HG02973 (cell line): Measurements from ENCODE around the gene SRCIN1.
"Not testable (repeated sequence)": the region's sequence is repeated elsewhere in the genome, so short reads cannot be mapped to it uniquely, and the experiment has no call there.

Source experiments
- ATAC-seq: cut with Tn5 transposase; IDR thresholded peaks from one replicate; pipeline ENCODE4 v1.9.1; 2021; ENCODE audit warnings: moderate library complexity; ENCODE audit not compliant: unreplicated experiment

The SRCIN1 gene

GRCh38 chr17:38605841-38606645, at the start of gene SRCIN1:
SRCIN1 (minus strand) TSS chr17:38605952; CDS start chr17:38605705, 247 bp downstream.
- ATAC-seq: no peak

GRCh38 chr17:38654411-38655398, 49.0 kb upstream of the SRCIN1 start:
- no peak for ATAC-seq

- no peak for ATAC-seq
Observed at GRCh38 chr17:38653679-38654078, 47.9 kb upstream of the SRCIN1 start.

- no peak for ATAC-seq
Observed at GRCh38 chr17:38653230-38653629, 47.5 kb upstream of the SRCIN1 start.

DNA sequence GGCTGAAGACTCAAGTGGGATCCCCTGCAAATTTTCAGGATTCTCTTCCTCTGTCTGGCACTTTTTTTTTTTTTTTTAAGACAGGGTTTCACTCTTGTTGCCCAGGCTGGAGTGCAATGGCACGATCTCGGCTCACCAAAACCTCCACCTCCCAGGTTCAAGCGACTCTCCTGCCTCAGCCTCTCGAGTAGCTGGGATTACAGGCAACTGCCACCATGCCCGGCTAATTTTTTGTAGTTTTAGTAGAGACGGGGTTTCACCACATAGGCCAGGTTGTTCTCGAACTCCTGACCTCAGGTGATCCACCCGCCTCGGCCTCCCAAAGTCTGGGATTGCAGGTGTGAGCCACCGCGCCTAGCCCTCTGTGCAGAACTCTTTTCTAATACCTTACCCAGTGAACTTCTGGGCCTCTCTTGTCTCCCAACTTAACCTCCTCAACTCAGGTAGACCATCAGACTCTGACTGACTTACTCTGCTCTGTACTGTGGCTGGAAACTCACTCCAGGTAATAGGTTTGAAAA, 45.0 kb upstream of the SRCIN1 start:
- not testable (repeated sequence) for ATAC-seq

DNA sequence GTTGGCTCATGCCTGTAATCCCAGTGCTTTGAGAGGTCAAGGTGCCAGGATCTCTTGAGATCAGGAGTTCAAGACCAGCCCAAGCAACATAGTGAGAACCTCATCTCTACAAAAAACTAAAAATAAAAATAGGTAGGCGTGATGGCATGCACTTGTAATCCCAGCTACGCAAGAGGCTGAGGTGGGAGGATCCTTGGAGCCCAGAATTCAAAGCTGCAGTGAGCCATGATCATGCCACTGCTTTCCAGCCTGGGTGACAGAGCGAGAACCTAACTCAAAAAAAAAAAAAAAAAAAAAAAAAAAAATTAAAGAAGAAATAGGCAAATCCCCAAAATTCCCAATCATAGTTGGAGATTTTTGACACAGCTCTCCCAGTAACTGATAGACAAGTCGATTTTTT, 32.2 kb upstream of the SRCIN1 start:
- ATAC-seq: no peak

GRCh38 chr17:38636054-38636453, 30.3 kb upstream of the SRCIN1 start:
- no peak for ATAC-seq

- ATAC-seq: no peak
Observed at GRCh38 chr17:38632334-38632733, 26.6 kb upstream of the SRCIN1 start.

DNA sequence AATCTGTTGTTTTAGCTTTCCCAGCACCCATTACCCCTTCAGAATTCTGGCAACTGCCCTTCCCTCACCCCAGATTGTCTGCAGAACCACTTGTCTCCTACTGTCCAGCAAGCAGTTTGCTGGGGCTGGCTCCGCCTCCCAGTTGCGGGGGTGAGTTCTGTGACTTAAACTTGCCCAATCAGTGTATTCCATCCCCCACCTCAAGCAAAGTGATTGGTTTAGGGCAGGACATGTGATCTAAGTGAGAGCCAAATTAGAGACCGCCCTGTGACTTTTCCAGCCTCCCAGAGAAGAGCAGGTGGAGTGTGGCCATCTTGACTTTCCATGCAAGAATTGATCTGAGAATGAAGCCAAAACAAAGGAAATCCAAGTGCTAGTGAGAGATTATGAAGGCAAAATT, 22.7 kb upstream of the SRCIN1 start:
- ATAC-seq: no peak

GRCh38 chr17:38627957-38628356, 22.2 kb upstream of the SRCIN1 start:
- no peak for ATAC-seq

GRCh38 chr17:38626606-38627226, 21.0 kb upstream of the SRCIN1 start:
- ATAC-seq: not testable (repeated sequence)

- ATAC-seq: no peak
Observed at GRCh38 chr17:38625482-38625881, 19.7 kb upstream of the SRCIN1 start.

DNA sequence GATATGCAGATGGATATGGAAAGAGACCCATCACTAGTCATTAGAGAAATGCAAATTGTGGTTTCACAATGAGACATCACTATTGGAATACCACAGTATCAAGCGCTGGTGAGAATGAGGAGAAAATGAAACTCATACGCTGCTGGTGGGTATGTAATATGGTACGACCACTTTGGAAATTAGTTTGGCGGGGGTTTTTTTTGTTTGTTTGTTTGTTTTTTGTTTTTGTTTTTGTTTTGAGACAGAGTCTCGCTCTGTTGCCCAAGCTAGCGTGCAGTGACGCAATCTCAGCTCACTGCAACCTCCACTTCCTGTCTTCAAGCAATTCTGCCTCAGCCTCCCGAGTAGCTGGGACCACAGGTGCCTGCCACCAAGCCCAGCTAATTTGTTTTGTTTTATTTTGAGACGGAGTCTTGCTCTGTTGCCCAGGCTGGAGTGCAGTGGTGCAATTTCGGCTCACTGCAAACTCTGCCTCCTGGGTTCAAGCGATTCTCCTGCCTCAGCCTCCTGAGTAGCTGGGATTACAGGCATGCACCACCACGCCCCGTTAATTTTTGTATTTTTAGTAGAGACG, 19.1 kb upstream of the SRCIN1 start:
- ATAC-seq: peak; percentile 77

- no peak for ATAC-seq
Observed at GRCh38 chr17:38621538-38621937, 15.8 kb upstream of the SRCIN1 start.

DNA sequence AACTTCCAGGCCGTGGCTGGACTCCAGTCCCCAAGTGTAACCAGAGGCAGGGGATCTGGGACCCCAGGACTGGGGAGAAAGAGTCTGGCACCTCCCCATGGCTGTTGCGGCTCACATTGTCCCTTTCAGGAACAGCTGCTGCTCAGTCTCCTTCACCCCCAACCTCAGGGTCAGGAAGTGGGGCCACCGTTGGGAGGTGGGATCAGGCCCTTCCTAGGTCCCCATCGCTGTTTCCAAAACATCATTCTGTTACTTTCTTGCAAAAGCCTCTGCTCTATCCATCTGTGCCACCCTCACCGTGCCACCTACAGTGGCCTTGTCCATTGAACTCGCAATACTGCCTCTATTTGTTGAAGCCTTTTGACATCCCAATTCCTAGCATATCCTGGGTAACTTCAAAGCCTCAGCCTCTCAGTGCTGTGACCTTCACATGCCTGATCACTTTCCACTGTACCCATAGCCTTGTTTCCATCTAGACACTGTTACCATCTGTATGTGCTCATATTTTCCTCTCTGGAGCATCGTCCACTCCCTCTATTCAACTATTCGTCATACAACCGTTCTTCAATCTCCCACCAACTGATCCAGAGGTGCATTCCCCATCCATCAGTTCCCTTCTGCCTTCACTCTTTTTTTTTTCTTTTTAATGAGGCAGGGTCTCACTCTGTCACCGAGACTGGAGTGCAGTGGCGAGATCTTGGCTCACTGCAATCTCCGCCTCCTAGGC, 15.0 kb upstream of the SRCIN1 start:
- ATAC-seq: no peak

DNA sequence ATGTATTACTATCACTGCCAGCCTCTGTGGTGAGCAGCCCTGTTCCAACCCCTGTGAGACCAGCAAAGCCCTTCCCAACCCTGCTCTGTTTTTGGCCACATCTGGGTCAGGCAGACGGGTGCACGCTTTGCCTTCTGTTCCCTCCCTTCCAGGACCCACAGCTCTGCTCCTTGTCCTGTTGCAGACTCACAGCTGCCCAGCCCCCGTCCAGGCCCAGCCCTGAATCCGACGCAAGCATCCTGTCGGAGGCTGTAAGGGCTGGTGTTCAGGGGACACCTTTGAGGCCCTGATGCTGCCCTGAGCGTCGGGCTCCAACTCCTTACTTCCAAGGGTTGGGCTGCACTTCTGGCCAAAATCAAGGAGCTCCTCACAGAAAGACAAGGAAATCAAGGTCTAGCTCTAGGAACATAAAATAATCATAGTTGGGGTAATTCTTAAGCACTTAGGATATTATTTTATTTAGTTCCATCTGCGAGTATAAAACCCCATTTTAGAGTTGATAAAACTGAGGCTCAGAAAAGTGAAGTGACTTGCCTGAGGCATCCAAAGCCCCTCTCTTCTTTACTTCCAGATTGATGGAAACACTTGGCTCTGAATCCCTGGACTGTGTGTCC, 14.3 kb upstream of the SRCIN1 start:
- no peak for ATAC-seq

- no peak for ATAC-seq
Observed at GRCh38 chr17:38619451-38619795, 13.7 kb upstream of the SRCIN1 start.

GRCh38 chr17:38617967-38618760, 12.4 kb upstream of the SRCIN1 start:
- no peak for ATAC-seq
